GM21447 (cell line): ENCODE measurements around the gene TSPAN17.

Source experiments
- ATAC-seq: cut with Tn5 transposase; IDR thresholded peaks from one replicate; pipeline ENCODE4 v1.9.1; 2021; ENCODE audit not compliant: unreplicated experiment

TSPAN17 gene

DNA sequence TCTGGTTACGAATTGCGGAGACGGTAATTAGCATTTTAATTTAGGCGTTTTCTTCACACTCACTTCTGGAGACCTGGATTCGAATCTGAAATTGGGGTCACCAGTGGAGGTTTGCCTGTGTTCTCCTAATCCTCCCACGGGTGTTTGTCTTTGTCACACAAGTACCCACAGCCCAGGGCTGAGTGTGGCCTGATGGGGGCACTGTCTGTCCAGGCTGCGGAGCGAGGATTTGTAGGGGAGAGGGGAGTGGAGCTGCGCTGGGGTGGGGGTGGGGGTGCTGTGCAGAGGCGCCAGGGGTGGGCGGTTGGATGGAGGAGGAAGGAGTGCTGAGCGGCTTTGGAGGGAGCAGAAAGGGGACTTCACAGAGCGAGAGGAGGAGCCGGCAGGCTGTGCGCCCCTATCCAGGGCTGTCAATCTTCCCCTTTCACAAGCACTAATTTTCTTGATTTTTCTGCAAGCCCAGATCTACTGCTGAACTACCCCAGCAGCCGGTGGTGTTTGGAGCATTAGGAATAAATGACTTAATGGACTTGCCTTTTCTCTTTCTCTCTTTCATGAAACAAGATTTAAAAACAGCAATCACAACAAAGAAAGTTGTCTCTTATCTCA, 53.1 kb downstream of the TSPAN17 start:
- ATAC-seq: no peak

DNA sequence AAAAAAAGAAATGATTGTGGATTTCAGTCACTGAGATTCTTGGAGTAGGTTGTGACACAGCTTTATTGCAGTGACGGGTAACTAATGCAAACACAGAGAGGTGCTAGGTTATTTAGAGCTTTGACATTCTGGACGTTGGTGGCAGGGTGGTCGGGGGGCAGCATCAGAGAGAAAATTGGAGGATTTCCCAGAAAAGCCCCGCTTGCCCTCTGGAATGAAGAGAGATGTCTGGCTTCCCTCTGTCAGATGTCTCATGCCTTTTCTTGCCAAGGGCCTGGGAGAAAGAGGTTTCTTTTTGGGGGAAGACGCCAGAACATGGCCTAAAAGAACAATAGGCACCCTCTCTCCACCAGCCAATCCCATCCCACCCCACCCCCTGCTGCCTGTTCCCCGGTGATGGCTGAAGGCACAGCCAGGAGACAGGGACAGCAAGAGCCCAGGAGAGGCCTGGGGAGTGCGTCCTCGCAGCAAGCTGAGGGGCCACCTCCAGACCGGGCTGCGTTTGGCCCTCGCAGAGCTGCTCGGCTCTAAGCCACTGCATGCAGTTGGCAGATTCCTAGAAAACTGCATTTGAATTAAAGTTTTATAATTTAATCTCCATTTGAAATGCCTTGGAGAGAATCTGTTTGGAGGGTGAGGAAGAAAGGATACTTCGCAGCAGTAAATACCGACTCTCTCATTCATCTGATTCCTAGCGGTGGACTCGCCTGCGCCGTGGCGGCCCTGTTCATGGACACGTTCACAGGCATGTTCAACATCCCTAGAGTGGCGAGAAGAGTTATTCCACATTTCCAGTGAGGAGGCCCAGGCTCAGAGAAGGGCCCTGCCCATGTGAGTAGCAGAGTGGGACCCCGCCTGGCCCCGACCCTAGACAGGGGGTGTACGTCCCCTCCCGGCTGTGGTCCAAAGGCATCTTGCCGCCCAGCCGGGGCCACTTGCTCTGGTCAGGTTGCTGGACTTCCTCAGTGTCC, 55.7 kb downstream of the TSPAN17 start:
- ATAC-seq: no peak

DNA sequence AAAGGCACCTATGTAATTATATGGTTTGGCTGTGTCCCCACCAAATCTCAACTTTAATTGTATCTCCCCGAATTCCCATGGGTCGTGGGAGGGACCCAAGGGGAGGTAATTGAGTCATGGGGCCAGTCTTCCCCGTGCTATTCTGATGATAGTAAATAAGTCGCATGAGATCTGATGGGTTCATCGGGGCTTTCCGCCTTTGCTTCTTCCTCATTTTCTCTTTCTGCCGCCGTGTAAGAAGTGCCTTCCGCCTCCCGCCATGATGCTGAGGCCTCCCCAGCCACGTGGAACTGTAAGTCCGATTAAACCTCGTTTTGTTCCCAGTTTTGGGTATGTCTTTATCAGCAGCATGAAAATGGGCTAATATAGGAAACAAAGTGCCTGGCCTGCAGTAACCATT, 56.6 kb downstream of the TSPAN17 start:
- ATAC-seq: no peak

DNA sequence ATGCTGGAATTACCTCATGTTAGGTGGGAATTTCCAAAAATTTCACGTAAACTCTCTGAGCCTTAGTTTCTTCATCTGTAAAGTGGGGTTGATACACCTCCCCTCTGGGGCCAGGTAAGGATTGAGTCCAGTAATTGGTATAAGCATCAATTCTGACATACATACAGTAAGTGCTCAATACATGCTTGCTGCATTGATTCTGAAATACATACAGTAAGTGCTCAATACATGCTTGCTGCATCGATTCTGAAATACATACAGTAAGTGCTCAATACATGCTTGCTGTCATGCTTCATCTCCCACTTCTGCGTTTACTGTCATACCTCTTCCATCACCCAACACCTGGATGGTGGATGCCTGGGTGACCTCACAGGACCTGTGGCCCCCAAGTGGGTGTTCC, 57.1 kb downstream of the TSPAN17 start:
- ATAC-seq: no peak

DNA sequence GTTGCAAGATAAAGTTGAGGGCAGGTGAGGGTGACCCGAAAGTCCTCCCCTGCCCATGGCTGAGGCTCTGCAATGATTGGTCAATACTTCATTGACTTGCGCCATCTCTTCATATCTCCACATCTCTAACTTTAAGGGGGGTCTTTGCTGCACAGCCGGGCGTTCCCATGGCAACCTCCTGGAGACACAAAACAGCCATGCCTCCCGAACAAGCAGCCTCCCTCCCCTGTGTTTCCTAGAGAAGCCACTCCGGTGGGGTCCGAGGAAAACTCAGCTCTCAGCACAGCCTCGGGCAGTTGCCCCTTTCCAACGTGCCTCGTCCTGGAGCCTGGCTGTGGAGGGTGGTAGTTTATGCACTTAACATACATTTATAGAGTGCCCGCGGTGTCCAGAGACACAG, 57.5 kb downstream of the TSPAN17 start:
- ATAC-seq: no peak
